Islet precursor cell (in vitro differentiated cells): ENCODE data around the gene CNTN6.

Experiments used
- DNase-seq: peaks from one replicate; pipeline ENCODE4 v3.0.0-alpha.2; 2018

The CNTN6 gene

GRCh38 chr3:1179146-1179545, 86.3 kb downstream of the CNTN6 start:
- DNase-seq = no peak

- no peak for DNase-seq
These were observed 90.7 kb downstream of the CNTN6 start for GRCh38 chr3:1183320-1184048.

- no peak for DNase-seq
These were observed 97.7 kb downstream of the CNTN6 start for GRCh38 chr3:1190569-1190968.

- no peak for DNase-seq
These were observed 98.2 kb downstream of the CNTN6 start for GRCh38 chr3:1191026-1191425.

- DNase-seq = no peak
These were observed 103.1 kb downstream of the CNTN6 start for GRCh38 chr3:1195947-1196346.

GRCh38 chr3:1197051-1197450, 104.2 kb downstream of the CNTN6 start:
- no peak for DNase-seq

GRCh38 chr3:1200371-1200770, 107.5 kb downstream of the CNTN6 start:
- no peak for DNase-seq

- DNase-seq = no peak
These were observed 115.1 kb downstream of the CNTN6 start for GRCh38 chr3:1207904-1208303.

GRCh38 chr3:1214933-1215332, 122.1 kb downstream of the CNTN6 start:
- no peak for DNase-seq

GRCh38 chr3:1216856-1217255, 124.0 kb downstream of the CNTN6 start:
- no peak for DNase-seq

- no peak for DNase-seq
These were observed 134.3 kb downstream of the CNTN6 start for GRCh38 chr3:1227111-1227510.

GRCh38 chr3:1228289-1228688, 135.5 kb downstream of the CNTN6 start:
- no peak for DNase-seq

- no peak for DNase-seq
These were observed 138.1 kb downstream of the CNTN6 start for GRCh38 chr3:1230920-1231319.

- no peak for DNase-seq
These were observed 139.5 kb downstream of the CNTN6 start for GRCh38 chr3:1232276-1232675.

- peak; percentile 73 for DNase-seq
These were observed 142.8 kb downstream of the CNTN6 start for GRCh38 chr3:1235526-1236120.

- no peak for DNase-seq
These were observed 158.6 kb downstream of the CNTN6 start for GRCh38 chr3:1251282-1252060.

- no peak for DNase-seq
These were observed 159.2 kb downstream of the CNTN6 start for GRCh38 chr3:1252061-1252430.

GRCh38 chr3:1262246-1262645, 169.4 kb downstream of the CNTN6 start:
- DNase-seq = no peak

GRCh38 chr3:1263121-1263520, 170.3 kb downstream of the CNTN6 start:
- DNase-seq = no peak

GRCh38 chr3:1269808-1270207, 177.0 kb downstream of the CNTN6 start:
- no peak for DNase-seq

- DNase-seq = no peak
These were observed 179.9 kb downstream of the CNTN6 start for GRCh38 chr3:1272546-1273265.

GRCh38 chr3:1275495-1275894, 182.7 kb downstream of the CNTN6 start:
- DNase-seq = peak; percentile 56

- no peak for DNase-seq
These were observed 195.0 kb downstream of the CNTN6 start for GRCh38 chr3:1287815-1288214.
